ENCODE results near the gene N4BP2L2.

N4BP2L2 gene

DNA sequence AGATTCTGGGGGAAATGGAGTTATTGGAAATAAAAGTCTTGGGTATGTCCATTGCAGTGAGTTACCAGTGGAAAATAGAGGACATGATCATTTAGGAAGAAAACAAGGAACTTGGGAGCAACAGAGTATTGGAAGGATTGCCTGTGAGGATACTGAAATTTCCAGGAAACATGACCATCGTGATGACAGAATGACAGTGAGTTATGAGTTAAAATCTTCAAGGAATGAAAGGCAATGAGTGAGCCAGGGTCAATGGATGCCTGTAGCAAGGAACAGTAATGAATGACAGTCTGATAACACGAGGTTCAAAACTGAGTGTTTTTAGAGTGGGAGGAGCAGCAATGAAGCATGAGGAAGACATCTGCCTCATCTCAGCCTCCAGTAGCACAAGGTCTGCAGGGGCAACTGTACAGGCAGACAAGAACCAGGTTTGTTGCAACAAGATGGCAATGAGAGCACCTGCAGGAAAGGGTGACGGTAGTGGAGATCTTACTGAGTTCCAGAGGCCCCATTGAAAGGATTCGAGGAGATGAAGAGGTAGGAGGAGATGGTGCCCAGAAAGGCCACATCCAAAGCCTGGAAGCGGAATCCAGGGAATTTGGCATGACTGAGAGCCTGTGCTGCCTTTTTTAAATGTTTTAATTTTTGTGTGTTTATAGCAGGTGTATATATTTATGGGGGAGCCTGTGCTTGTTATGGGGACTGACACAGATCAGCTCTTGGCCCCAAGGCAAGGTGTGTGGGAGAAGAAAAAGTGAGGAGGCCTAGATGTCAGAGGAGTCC is 154.6 kb downstream of the N4BP2L2 start:
- TF ChIP-seq FOXP2 (optimal IDR thresholded peaks at IDR 0.05; ENCODE audit: control extremely low read depth, extremely low read length, insufficient read depth) (no peak), POLR2AphosphoS5 (IDR thresholded peaks at IDR 0.05; ENCODE audit: borderline replicate concordance, low read depth, low read length) (no peak), EZH2 (IDR thresholded peaks at IDR 0.05) (no peak)
- Histone ChIP-seq H3K9me3 (ENCODE audit: low read depth, low read length) (no peaks in the 10 kb centered on the region), H3K4me3 (no peak overlapping the region), H3K36me3 (ENCODE audit: insufficient read depth, low read length) (peaks cover 45% of the 10 kb centered on the region), H3K27ac (no peak overlapping the region), H3K9ac (ENCODE audit: insufficient read length) (no peak overlapping the region)
- DNase-seq (ENCODE audit: low read depth, low spot score): no peak
